Measurements from ENCODE around the gene MAP3K12. TPM values are rescaled to one million over a fixed set of nuclear protein-coding genes. Genes with fewer than 3 reads are reported as not detected.

The MAP3K12 gene
- polyA plus RNA-seq, 1 donor (not counting 4 experiments of a cell fraction or from before 2014, with no cell fraction given), result 13.4 TPM

GRCh38 chr12:53466640-53467039 is 32.6 kb downstream of the MAP3K12 start:
- Histone ChIP-seq H4K20me1 (ENCODE audit: control insufficient read depth, extremely low read depth, insufficient read depth, low read length) (peaks cover 16% of the 10 kb centered on the region), H3K9ac (ENCODE audit: control insufficient read depth, extremely low read depth, insufficient read depth, low read length) (no peak overlapping the region), H3K4me3 (ENCODE audit: control insufficient read depth in 2 of 3, extremely low read depth in 1 of 3, insufficient read depth in 2 of 3, low read depth in 1 of 3, low read length in 3 of 3) (no peak overlapping the region), H3K79me2 (ENCODE audit: control insufficient read depth, insufficient read depth, low read length) (peaks cover 73% of the 10 kb centered on the region), H3K4me2 (ENCODE audit: control insufficient read depth, extremely low read depth, insufficient read depth, low read depth, low read length) (no peak overlapping the region), H3K27me3 (ENCODE audit: control insufficient read depth, extremely low read depth, insufficient read depth, low read length) (no peaks in the 10 kb centered on the region), H3K36me3 (ENCODE audit: control insufficient read depth in 2 of 2, extremely low read depth in 1 of 2, insufficient read depth in 2 of 2, low read length in 2 of 2) (peaks cover 63 to 80% of the 10 kb centered on the region in 2 experiments), H3K27ac (ENCODE audit: control insufficient read depth, insufficient read depth, low read length) (no peak overlapping the region), H2AFZ (ENCODE audit: control insufficient read depth, low read length) (no peak overlapping the region), H3K4me1 (ENCODE audit: control insufficient read depth, extremely low read depth, insufficient read depth, low read length) (no peaks in the 10 kb centered on the region), H3K9me3 (ENCODE audit: control insufficient read depth, low read depth, low read length) (no peaks in the 10 kb centered on the region), H3K9me1 (ENCODE audit: control insufficient read depth, extremely low read depth, insufficient read depth, low read length) (no peaks in the 10 kb centered on the region)
- FAIRE-seq, result no peak
- dilution Hi-C loops (cut with MboI; ENCODE audit: extremely low pct_ligation_motif_present, low sequenced_read_pairs), result no loop called here
- TF ChIP-seq EZH2 (IDR thresholded peaks at IDR 0.05; ENCODE audit: low read length) (no peak), CTCF (optimal IDR thresholded peaks at IDR 0.05 in 1 of 3, IDR thresholded peaks at IDR 0.05 in 1 of 3, conservative IDR thresholded peaks at IDR 0.05 in 1 of 3; ENCODE audit: extremely low read depth in 1 of 3, insufficient read depth in 2 of 3, low read length in 3 of 3) (no peak)
- no peak for DNase-seq (ENCODE audit: low read depth, low spot score)

GRCh38 chr12:53465679-53466078 is 33.6 kb downstream of the MAP3K12 start:
- dilution Hi-C loops (cut with MboI; ENCODE audit: extremely low pct_ligation_motif_present, low sequenced_read_pairs), result no loop called here
- H3K4me1 ChIP-seq (ENCODE audit: control insufficient read depth, extremely low read depth, insufficient read depth, low read length), result no peaks in the 10 kb centered on the region
- H3K4me3 ChIP-seq (ENCODE audit: control insufficient read depth in 2 of 3, extremely low read depth in 1 of 3, insufficient read depth in 2 of 3, low read depth in 1 of 3, low read length in 3 of 3), result no peak overlapping the region
- no peaks in the 10 kb centered on the region for H3K27me3 ChIP-seq (ENCODE audit: control insufficient read depth, extremely low read depth, insufficient read depth, low read length)
- no peaks in the 10 kb centered on the region for H3K9me1 ChIP-seq (ENCODE audit: control insufficient read depth, extremely low read depth, insufficient read depth, low read length)
- peaks cover 77% of the 10 kb centered on the region for H3K79me2 ChIP-seq (ENCODE audit: control insufficient read depth, insufficient read depth, low read length)
- TF ChIP-seq CTCF (optimal IDR thresholded peaks at IDR 0.05 in 1 of 3, IDR thresholded peaks at IDR 0.05 in 1 of 3, conservative IDR thresholded peaks at IDR 0.05 in 1 of 3; ENCODE audit: extremely low read depth in 1 of 3, insufficient read depth in 2 of 3, low read length in 3 of 3), result no peak
- no peak for TF ChIP-seq EZH2 (IDR thresholded peaks at IDR 0.05; ENCODE audit: low read length)
- H3K36me3 ChIP-seq (ENCODE audit: control insufficient read depth in 2 of 2, extremely low read depth in 1 of 2, insufficient read depth in 2 of 2, low read length in 2 of 2), result peaks cover 67 to 82% of the 10 kb centered on the region in 2 experiments
- no peak for DNase-seq (ENCODE audit: low read depth, low spot score)
- no peak overlapping the region for H3K27ac ChIP-seq (ENCODE audit: control insufficient read depth, insufficient read depth, low read length)
- H3K9me3 ChIP-seq (ENCODE audit: control insufficient read depth, low read depth, low read length), result no peaks in the 10 kb centered on the region
- no peak overlapping the region for H3K9ac ChIP-seq (ENCODE audit: control insufficient read depth, extremely low read depth, insufficient read depth, low read length)
- no peak for FAIRE-seq
- H4K20me1 ChIP-seq (ENCODE audit: control insufficient read depth, extremely low read depth, insufficient read depth, low read length), result peaks cover 22% of the 10 kb centered on the region
- no peak overlapping the region for H2AFZ ChIP-seq (ENCODE audit: control insufficient read depth, low read length)
- no peak overlapping the region for H3K4me2 ChIP-seq (ENCODE audit: control insufficient read depth, extremely low read depth, insufficient read depth, low read depth, low read length)
